HG02938 (cell line): Measurements from ENCODE around the gene AFF3.

Experiments used
- ATAC-seq: cut with Tn5 transposase; IDR thresholded peaks from one replicate; pipeline ENCODE4 v1.9.1; 2021; ENCODE audit warnings: mild to moderate bottlenecking, moderate library complexity; ENCODE audit not compliant: unreplicated experiment

Gene AFF3

GRCh38 chr2:99593692-99594427, 548.5 kb downstream of the AFF3 start:
- ATAC-seq = no peak

DNA sequence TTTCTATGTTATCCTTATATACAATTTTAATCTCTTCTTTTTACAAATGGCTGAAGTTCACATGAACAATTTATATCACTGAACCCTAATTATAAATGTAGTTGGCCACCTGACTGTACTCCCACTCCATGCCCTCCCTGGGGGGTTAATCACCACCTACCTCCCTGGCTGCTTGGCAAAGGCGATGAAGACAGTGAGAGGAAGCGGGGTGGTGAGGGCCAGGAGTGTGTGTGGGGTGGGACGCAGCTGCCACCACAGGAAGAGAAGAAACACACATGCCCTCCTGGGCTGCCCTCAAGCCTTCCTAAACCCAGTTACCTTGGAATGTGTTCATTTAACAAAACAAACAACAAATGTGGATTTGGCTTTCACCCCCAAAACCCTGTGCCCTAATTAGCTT, 565.6 kb downstream of the AFF3 start:
- ATAC-seq = no peak

DNA sequence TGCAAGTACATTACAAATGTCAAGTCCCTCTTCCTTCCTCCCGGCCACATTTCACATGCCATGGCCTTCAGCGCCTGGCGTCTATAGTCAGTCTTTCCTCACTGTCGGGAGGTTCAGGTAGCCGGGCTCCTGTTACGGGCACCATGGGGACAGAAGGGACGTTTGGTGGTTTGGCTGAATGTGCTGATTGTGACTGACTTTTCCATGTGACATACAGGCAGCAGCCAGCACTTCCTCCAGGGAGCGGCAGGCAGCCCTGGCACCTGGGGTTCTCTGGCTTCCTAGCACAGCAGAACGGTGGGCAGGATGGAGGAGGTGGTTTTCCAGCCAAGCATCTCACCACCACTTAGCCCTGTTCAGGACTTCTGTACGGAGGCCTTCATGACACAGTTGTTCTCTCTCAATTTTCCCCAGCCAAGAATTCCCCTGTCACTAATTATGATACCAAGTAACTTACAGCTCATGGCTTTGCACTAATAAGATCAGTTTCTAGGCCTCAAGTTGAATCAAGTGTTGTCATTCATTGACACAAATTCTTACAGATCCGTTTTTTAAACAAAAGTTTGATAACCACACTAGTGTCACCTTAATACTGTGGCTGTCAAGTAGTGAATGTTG, 568.6 kb downstream of the AFF3 start:
- ATAC-seq = no peak

DNA sequence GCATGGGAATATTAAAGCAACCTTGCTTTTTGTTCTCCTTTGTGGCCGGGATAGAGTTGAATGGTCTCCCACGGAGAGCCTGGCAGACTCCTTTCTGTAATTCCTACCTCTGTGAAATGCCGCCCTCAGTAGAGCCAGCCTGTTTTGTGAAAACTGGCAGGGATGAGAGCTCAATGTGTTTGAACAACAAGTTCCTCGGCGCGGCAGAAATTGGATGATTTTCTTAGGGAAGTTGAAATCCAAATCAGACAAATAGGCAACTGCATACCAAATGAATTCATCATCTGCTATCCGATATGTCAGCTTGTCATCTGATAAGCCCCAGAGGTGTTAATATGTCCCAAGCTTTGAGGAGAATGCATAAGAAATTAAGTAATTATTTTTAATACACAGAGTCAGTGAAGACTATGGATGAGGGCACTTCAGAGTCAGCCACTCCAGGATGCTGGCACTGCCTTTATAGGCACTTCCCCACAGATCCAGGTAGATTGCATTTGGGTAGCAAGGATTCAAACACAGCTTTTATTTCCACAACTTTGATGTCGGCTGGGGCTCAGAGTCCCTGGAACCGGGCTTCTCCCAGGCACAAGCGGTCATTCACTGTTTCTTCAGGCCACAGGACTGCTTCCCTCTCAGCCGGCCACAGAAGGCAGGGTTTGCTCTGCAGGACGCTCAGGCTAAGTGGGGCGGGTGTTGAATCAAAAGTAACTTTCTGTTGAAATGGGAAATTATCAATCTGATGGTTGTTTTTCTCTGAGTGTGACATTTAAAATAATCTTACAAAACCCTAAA, 569.8 kb downstream of the AFF3 start:
- ATAC-seq = no peak

GRCh38 chr2:99571954-99572353, 570.4 kb downstream of the AFF3 start:
- no peak for ATAC-seq

GRCh38 chr2:99571533-99571932, 570.9 kb downstream of the AFF3 start:
- no peak for ATAC-seq

DNA sequence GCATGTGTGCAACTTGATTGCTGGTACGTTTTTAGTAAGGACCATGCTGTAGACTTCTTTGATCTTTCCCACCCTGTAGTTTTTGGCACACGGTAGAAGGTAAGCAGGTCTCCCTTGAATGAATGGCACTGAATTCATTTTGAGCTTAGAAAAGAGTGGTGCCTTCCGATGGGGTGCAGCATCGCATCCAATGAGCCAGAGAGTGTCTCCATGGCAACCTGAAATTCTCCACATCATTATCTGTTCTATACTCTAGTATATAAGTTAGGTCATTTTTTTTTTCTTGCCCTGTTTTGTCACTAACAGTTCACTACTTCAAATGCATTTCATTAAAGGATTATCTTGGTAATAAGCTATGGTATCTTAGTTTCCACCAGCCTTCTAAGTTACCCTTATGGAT, 571.4 kb downstream of the AFF3 start:
- no peak for ATAC-seq

DNA sequence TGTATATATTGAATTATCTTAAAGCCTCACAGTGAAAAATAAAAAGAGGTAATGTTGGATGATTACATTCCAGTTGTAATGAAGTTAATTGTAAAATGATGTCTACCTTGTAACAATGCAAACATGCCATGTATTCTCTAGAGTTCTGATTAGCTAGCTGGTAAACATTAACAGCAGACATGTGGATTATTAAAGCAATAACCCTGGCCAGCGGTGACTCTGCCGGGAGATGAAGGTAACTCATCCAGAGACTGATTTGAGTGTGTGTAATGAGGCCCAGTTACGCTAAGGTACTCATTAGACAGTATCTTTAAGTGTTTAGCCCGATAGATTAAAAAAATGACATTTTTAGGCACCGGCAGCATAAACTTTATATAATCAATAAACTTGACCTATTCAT, 573.0 kb downstream of the AFF3 start:
- no peak for ATAC-seq

DNA sequence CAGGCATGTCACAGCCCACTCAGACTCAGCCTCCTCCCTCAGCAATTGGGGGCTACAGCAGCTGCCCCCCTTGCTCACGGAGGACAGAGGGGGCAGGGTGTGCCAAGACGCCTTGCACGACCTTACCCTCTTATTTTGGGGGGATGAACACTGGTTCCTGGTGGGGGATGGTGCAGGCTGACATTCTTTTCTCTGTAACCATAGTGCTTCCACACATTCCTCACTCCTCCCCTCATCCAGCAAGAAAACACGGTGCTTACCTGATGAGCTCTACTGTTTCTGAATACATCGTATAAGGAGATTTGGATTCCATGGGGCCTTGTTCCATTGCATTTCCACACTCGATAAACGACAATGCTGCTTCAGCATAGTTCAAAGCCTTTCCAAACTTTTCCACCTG, 577.2 kb downstream of the AFF3 start:
- ATAC-seq = no peak

DNA sequence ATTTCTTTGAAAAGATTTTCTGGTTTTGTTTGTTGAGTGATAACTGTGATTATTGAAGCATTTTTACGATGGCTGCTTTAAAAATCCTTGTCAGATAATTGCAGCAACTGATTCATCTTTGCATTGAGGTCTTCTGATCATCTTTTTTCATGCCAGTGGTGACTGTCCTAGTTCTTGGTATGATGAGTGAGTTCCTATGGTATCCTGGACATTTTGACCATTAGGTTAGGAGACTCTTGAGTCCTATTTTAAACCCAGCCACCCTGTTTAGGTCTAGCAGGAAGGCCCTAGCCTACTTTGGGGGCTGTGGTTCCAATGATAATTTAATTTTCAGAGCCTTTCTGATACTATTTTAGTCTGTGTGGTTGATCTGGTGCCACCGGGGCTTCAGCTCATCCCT, 579.9 kb downstream of the AFF3 start:
- no peak for ATAC-seq

GRCh38 chr2:99561804-99562203, 580.6 kb downstream of the AFF3 start:
- no peak for ATAC-seq

GRCh38 chr2:99559075-99559662, 583.2 kb downstream of the AFF3 start:
- no peak for ATAC-seq

- no peak for ATAC-seq
Measured at GRCh38 chr2:99555404-99555803, 587.0 kb downstream of the AFF3 start.

DNA sequence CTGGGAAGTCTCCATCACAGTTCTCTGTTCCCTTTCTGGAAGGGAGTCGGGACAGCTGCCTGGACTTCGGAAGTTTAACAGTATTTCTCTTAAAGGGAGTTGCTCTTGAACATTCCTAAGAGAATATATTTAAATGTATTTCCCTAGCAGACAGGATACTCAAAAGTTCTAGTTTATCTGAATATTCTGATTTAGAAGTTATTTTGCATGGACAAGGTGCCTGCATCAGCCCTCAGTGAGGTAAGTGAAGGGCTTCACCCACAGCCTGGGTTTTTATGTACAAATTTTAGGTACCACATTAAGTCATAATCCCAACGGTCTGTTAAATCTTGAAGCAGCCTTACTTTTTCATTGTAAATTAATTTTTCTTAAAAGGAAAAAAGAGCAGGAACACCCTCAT, 587.5 kb downstream of the AFF3 start:
- no peak for ATAC-seq

GRCh38 chr2:99554238-99554637, 588.2 kb downstream of the AFF3 start:
- no peak for ATAC-seq

GRCh38 chr2:99552529-99552928, 589.9 kb downstream of the AFF3 start:
- no peak for ATAC-seq

DNA sequence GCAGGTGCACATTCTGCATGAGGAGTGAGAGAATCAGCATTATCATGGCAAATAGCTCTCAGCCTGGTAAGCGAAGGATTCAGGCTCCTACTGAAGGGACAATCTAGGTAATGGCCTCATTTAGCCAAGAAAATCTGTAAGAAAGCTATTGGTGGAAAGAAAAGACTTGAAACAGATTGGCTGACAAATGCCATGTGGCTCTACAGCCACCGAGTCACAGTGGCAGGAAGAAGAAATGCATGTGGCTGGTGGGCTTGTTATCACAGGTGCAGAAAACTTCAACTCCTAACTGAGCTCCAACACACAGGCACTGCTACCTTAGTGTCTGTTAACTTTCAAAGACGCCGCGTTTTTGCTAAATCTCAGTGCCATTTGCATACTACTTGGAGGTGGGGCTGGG, 592.0 kb downstream of the AFF3 start:
- ATAC-seq = no peak

GRCh38 chr2:99545604-99546003, 596.8 kb downstream of the AFF3 start:
- no peak for ATAC-seq

GRCh38 chr2:99545066-99545465, 597.3 kb downstream of the AFF3 start:
- ATAC-seq = no peak

- no peak for ATAC-seq
Measured at GRCh38 chr2:99544608-99545007, 597.8 kb downstream of the AFF3 start.

GRCh38 chr2:99543247-99543646, 599.1 kb downstream of the AFF3 start:
- ATAC-seq = no peak
